ENCODE results near the gene RELL1.

The RELL1 gene

DNA sequence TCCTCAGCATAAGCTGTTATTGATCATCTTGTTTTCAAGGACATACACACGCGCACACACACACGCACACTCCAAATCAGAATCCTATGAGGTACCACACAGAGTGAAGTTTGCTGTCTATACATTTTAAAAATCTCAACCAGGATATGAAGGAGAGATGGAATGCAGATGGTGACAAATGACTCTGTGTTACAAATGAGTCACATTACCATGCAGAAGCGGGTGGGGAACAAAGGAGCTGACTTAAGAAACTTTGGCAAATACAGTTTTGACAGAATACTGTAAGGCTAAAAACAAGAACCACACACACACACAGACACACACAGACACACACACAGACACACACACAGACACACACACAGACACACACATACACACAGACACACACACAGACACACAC, 81.7 kb downstream of the RELL1 start:
- in situ Hi-C loops (cut with MboI; ENCODE audit: low sequenced_read_pairs), result loop anchor here (5.0 kb wide), 1 partner anchor 178 kb away; no protein-coding TSS in a partner anchor

DNA sequence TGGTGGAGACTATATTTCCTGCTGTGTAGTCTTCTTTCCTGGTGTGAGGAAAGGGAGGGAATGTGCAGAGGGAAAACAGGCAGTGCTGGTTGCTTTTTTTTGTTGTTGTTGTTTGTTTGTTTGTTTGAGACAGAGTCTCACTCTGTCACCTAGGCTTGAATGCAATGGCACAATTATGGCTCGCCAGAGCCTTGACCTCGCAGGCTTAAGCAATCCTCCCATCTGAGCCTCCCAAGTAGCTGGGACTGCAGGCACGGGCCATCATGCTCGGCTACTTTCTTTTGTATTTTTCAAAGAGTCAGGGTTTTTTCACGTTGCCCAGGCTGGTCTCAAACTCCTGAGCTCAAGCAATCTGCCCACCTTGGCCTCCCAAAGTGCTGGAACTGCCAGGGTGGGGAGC, 82.5 kb downstream of the RELL1 start:
- in situ Hi-C loops (cut with MboI; ENCODE audit: low sequenced_read_pairs), result loop anchor here (5.0 kb wide), 1 partner anchor 179 kb away; no protein-coding TSS in a partner anchor

DNA sequence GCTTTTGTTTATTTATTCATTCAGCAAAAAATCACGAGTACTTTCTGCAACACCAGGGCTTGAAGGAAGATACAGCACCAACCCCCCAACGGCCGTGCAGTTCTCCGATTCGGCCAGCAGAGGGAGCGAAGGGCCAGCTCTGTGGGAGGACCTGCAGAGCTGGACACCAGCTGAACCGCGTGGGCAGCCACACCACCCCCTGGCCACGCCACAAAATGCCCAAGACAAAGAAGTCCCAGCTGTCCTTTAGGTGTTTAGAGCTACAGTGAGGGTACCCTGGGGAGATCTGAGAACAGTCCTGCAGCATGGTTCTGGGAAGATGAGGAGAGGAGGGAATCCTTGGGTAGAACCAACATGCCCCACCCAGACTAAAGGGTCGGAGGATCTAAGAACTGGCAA, 83.1 kb downstream of the RELL1 start:
- in situ Hi-C loops (cut with MboI; ENCODE audit: low sequenced_read_pairs), result loop anchor here (5.0 kb wide), 1 partner anchor 179 kb away; no protein-coding TSS in a partner anchor

DNA sequence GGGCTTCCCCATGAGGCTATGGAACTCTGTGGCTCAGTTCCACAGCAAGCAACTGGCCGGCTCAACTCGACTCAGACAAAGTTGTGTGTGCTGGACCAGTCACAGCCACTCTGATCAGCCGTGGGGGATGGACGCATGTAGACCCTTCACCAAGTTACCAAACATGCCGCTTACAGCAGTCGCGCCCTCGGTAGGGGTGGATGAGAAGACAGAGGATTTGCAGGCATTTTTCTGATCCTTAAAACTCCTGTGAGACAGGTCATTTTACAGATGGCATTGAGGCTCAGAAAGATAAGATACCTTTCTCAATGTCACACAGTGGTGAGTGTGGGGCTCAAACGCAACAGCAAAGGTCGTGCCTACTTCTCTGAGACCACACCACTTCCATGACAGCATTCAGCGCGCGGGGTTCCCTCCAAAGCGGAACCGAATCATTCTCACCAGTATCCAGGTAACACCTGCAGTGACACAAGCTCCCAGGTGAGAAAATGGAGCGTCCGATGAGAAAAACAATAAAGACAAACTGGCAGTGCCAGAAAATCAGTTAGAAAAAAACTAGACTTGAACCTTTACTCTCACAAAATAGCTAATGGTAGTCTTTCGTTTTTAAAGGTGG, 83.6 kb downstream of the RELL1 start:
- in situ Hi-C loops (cut with MboI; ENCODE audit: low sequenced_read_pairs), result loop anchor here (5.0 kb wide), 1 partner anchor 180 kb away; no protein-coding TSS in a partner anchor

DNA sequence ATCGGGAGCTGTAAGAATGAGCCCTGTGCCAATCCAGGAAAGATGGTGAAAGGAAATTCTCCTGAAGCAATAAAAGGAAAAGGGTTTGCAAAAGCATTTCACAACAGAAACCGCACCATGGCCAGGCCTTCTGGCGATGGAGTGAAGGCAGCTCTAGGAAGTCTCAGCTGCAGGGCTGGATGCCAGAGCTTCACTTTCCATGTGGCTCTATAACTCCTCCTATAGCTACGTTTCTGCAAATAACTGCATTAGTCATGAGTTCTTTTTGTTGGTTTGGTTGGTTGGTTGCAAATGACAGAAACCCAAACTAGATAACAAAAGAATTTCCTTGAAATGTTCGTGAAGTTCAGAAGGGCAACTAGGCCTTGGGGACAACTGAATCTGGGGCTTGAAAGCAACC, 84.6 kb downstream of the RELL1 start:
- in situ Hi-C loops (cut with MboI; ENCODE audit: low sequenced_read_pairs), result loop anchor here (5.0 kb wide), 1 partner anchor 181 kb away; no protein-coding TSS in a partner anchor

DNA sequence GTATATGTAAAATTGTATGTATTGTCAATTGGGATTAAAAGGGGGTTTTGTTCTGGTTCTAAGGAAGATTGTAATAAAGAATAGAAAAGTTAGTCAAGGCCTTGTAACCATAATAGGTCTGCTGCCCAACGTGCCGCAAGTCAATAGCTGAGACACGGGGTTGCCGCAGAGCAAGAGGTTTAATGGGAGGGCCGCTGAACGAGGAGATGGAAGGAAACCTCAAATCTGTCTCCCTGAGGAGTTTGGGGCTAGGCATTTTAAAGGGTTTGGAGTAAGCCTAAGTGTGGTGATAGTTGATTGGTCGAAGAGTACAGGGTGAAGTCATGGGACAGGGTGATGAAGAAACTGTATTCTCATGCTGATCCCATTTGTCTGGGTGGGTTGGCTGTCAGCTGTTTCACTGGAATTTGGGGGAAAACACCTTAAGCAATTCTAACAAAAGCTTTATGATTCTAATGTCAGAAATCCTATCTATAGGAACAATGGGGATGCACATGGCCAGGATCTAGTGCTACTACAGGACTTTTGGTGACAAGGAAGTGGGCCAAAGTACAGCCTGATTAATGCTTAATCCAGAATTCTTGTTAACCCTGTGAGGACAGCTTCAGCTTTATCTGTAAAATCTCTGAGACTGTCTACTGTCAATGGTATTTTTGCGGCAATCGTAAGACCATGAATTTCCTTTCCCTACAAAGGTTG, 86.9 kb downstream of the RELL1 start:
- in situ Hi-C loops (cut with MboI; ENCODE audit: low sequenced_read_pairs), result no loop called here

DNA sequence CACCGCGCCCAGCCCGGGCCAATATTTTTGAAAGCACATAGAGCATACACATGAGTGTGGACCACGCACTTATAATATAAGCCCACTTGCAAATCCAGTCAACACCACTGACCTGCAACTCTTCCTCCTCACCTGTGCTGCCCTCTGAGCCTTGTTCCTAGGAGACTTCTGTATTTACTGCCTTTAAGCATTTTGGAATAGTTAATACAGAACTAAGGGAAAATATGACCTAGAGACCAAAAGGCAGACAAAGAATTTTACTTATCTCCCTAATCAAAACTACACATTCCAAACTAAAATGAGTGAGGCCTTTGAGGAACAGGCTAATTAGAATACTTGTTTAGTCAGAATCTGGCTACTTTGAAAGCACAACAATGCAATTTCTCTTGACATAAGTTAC, 89.1 kb downstream of the RELL1 start:
- in situ Hi-C loops (cut with MboI; ENCODE audit: low sequenced_read_pairs), result no loop called here

DNA sequence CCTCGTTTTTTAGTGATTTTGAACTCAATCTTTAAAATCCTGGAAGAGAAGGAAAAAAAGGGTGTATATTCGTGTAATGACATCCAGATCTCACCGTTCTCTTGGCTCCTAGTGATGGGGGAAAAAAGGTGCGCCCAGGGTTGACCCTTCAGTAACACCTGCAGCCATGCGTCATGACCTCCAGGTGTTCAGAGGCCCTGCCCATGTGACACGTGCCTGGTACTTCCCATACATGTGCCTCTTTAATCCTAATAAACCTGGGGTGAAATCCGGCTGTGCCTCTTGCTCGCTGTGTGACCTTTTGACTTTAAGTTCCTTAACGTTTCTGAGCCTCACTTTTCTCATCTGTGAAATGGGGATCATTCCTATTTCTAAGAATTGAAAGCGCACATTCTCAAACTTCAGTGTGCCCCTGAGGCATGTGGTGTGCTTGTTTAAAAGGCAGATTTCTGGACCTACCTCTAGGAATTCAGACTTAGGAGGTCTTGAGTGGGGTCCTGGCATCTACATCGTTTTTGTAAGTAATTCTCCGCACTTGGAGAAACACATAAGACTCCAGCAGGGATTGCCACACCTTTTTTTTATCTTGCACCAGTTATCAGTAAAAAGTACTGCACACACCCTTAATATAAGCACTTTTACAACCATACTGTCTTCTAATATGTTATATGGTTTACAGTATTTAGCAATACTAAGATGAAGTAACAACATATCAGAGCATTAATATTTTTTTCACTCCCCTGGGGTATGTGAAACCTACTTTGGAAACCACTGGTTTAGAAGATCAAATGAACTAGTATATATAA, 90.1 kb downstream of the RELL1 start:
- in situ Hi-C loops (cut with MboI; ENCODE audit: low sequenced_read_pairs), result no loop called here

DNA sequence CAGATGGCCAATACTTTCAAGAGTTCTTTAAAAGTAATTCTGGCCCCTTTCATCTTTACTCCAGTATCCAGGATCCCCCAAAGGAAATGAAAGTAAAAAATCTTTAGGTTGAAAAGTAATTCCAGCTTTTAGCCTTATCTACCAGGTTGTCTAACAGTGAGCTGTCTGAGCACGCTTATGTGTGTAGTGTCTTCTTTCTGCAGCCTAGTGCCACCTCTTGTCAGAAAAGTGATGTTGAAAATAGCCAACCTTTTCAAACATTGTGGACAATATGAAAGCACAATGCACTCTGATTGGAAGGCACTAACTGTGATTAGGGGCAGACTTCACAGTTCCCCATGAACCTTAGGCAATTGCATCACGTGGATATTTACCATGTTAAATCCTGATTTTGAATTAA, 92.1 kb downstream of the RELL1 start:
- in situ Hi-C loops (cut with MboI; ENCODE audit: low sequenced_read_pairs), result no loop called here

DNA sequence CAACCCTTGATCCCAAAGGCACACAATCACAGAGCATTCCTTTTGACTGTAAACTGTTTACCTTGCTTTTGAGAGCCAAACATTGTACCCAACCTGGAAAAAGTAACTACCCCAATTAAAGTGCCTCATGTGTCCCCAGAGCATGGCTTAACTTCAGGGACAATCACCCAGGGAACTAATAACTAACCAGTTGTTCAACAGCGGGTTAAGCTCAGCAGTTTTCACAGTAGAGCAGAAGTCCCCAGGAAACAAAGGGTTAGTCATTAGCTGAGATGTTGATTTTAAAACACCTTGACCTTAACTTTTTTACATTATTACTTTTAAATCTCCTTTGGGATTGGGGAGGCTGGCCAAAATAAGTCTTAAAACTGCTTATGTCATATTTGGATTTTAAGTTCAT, 94.8 kb downstream of the RELL1 start:
- in situ Hi-C loops (cut with MboI; ENCODE audit: low sequenced_read_pairs), result no loop called here

DNA sequence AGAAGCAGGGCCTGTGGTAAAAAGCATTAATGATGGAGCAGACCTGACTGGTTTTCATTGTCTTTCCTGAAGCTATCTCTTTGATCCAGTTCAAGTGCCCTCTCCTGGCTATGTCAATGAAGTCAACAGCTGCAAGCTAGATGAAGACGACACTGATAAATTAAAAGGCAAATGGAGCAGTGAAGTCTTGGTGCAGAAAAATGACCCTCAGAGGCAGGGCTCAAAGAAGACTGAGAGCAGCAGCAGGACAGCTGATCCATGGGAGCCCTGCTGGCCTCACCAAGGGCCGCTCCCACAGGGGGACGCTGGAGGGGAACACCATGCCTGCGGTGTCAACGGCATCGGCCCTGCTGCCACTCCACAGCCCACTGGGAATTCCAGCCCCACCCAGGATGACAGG, 96.2 kb downstream of the RELL1 start:
- in situ Hi-C loops (cut with MboI; ENCODE audit: low sequenced_read_pairs), result no loop called here

DNA sequence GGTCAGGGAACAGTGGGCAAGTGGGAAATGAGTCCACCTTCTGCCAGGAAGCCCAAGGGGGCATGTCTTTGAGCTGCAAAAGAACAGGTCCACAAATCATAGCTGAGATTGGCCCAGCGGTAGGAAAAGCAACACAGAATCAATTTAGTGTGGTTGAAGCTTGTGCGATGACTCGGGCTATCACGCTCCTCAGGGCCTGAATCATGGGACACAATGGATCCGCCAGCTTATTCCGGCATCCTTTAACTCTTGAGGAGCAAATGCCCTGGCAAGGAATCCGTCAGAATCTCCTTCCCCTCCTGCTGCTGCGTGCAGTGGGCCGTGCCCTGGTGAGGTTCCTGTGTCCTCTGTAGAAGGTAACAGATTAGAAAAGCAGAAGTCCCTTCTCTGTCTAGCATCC, 98.0 kb downstream of the RELL1 start:
- in situ Hi-C loops (cut with MboI; ENCODE audit: low sequenced_read_pairs), result no loop called here

DNA sequence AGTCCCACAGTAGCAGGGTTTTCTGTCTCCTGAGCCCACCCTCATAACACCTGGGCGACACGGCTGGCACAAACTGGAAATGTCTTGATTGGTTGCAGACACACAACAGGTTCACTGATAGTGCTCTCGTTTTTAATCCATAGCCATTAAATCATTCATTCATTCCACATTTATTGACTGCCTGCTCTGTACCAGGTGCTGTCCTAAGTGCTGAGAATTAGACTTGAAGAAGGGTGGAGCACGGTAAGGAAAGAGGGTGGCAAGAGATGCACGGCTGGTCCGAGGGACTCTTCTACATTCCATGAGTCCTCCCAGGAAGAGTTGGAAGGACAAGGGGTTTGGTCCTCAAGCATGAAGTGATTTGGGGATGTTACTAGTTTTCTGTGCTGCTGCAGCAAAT, 100.0 kb downstream of the RELL1 start:
- in situ Hi-C loops (cut with MboI; ENCODE audit: low sequenced_read_pairs), result no loop called here

DNA sequence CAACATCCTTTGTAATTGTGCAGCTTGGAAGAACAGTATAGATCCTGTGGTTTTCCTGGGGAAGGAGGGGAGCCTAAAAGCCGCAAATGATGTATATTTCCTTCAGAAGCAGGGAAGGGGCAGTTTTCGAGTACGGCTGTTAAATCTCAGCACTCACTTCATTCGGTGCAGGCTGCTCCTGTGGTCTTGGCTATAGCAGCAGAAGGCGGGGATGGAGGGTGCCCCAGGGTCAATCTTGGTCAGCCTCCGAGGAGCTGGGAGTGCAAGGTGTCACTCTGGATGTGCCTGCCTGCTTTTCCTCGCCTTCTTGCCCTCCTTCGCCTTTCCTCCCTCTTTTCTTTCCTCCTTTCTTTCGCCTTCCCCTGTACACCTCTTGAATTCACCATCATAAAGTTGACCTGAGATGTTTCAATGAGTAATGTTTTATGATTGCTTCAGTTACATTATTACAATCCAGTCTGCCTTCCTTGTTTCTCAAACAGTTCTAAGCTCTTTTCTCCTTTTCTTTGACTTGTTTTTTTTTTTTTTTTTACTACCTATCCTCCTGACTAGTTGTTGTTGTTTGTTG, 101.6 kb downstream of the RELL1 start:
- in situ Hi-C loops (cut with MboI; ENCODE audit: low sequenced_read_pairs), result no loop called here

DNA sequence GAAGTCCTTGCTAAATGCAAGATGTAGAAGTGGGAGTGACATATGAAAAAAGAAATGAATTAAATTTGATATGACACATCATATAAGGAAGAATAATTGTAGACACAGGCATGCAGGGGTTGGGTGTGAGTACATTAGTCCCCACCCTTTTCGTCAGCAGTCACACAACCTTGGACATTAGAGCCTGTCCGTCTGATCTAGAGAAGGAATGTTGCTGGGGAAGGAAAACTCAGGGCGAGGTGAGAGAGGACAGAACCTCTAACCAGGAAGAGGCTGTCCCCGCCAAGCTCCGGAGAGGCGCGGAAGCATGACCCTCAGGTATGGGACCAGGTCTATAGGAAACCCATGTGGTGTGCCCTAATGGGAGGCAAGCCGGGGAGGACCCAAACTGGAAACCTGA, 102.1 kb downstream of the RELL1 start:
- in situ Hi-C loops (cut with MboI; ENCODE audit: low sequenced_read_pairs), result no loop called here

DNA sequence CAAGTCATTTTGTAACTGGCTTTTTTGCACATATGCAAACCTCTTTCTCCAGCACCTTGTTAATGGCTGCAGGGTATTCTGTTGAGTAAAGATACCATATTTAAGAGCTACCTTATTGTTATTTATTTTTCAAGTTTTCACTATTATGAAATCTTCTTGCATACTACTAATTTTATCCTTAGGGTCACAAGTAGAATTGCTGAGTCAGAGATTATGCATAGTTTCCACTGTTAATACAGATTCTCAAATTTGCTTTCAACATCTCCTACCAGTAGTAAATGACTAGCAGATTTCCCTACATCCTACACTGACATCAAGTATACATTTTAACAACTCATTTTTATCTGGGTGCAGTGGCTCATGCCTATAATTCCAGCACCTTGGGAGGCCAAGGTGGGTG, 112.6 kb downstream of the RELL1 start:
- in situ Hi-C loops (cut with MboI; ENCODE audit: low sequenced_read_pairs), result no loop called here

DNA sequence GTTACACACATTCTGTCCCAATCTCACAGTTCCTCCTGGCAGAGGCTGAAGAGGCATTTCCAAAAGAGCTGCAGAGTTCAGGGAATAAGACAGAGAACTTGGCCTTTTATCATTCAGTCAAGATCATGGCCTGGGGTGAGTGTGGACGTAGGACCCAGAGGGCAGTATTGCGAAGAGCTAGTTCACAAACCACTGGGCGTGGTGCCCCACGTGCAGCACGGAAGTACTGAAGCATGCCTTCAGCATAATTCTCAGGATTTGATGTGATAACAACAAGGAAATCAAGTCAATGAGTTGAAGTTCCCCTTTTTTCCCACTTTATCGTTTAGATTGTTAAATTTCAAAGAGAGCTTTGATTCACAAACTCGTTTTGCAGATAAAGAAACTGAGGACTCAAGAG, 117.7 kb downstream of the RELL1 start:
- in situ Hi-C loops (cut with MboI; ENCODE audit: low sequenced_read_pairs), result no loop called here

DNA sequence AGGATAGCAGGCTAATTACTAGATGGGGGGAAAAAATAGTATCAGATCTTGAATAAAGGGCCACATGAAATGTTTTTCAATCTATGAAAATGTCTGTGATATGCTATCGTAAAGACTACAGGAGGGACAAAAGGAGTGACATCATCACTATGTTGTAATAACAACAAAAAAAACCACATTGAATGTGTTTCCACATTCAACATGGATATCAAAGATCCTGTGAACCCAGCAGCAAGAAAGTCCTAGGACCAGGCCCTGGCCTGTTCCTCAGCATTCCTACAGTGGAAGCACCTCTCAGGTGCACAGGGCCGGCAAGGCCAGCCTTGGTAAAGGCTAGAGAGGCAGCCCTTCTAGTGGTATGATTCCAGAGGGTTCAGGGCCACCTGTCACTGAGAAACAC, 118.3 kb downstream of the RELL1 start:
- in situ Hi-C loops (cut with MboI; ENCODE audit: low sequenced_read_pairs), result no loop called here

DNA sequence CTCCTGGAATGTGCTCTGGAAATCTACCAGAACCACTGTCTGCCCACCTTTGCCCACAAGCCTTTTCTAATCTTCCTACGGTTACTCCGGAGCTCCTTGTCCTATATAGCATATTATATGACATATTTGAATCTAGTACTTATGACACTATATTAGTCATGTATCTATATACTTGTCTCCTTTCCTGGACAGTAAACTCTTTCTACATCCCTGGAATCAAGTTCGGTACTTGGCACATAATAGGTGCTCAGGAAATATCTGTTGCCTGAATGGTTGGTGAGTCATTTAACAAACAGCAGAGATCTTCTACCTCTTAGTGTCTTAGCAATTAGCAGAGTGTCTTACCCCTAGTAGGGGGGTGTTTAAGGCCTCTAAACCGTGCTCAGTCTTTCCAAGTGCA, 123.6 kb downstream of the RELL1 start:
- in situ Hi-C loops (cut with MboI; ENCODE audit: low sequenced_read_pairs), result no loop called here

DNA sequence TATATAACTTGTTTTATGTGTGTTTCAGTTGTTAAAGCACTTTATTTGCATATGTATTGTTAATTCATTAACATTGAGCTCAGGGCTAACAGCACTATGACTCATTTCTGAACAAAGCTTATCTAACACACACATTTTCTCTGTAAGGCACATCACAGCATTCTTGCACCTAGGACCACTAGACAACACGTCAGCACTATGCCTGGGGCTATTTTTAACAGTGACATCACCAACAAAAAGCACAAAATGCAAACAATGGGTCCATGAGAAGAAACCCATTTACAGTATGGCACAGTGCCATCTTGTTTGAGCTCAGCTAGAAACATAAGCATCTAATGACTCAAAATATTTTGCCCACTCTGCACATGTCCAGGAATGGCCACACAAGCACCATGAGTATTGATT, 124.4 kb downstream of the RELL1 start:
- in situ Hi-C loops (cut with MboI; ENCODE audit: low sequenced_read_pairs), result no loop called here

DNA sequence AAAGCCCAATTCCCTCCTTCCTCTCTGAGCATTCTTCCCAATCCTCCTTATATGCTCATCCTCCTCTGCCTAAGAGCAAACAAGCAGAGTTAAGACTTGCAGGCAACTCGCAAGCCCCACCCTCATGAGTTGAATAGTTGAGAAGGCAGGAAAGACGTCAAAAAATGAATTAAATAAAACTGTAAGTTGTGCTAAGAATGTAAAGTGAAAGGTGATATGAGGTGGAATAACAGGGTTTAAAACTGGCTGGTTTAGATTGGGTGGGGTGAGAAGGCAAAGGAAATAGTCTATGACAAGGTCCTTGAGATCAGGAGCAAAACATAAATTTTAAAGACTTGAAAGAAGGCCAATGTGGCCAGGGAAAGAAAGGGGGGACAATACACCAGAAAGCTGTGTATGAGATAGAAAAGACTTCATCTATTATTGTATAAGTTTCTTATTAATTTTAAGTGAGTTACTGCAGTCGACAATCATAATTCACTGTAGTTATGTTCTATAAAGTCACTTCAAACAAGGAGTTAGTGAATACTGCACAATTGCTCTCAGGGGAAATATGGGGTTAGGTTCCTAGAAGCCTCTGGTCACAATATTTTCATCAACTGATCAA, 124.9 kb downstream of the RELL1 start:
- in situ Hi-C loops (cut with MboI; ENCODE audit: low sequenced_read_pairs), result no loop called here

All from HL-60/S4 (cell line).